ENCODE results near the gene BCLAF1. TPM values are rescaled to one million over a fixed set of nuclear protein-coding genes. Genes with fewer than 3 reads are reported as not detected.
"Not testable (repeated sequence)": the region's sequence is repeated elsewhere in the genome, so short reads cannot be mapped to it uniquely, and the experiment has no call there.

The BCLAF1 gene
- polyA plus RNA-seq, 1 donor (not counting 4 experiments of a cell fraction or from before 2014, with no cell fraction given), result 80.3 TPM

GRCh38 chr6:136309171-136309570 is 19.5 kb upstream of the BCLAF1 start:
- peaks cover 4% of the 10 kb centered on the region for H3K4me1 ChIP-seq (ENCODE audit: control insufficient read depth, extremely low read depth, insufficient read depth, low read length)
- no peak overlapping the region for H2AFZ ChIP-seq (ENCODE audit: control insufficient read depth, low read length)
- no peaks in the 10 kb centered on the region for H3K27me3 ChIP-seq (ENCODE audit: control insufficient read depth, extremely low read depth, insufficient read depth, low read length)
- H3K27ac ChIP-seq (ENCODE audit: control insufficient read depth, insufficient read depth, low read length), result no peak overlapping the region
- H3K4me2 ChIP-seq (ENCODE audit: control insufficient read depth, extremely low read depth, insufficient read depth, low read depth, low read length), result no peak overlapping the region
- H3K9me3 ChIP-seq (ENCODE audit: control insufficient read depth, low read depth, low read length), result no peaks in the 10 kb centered on the region
- DNase-seq (ENCODE audit: low read depth, low spot score) (no peak), FAIRE-seq (no peak)
- TF ChIP-seq, protein P1, sequence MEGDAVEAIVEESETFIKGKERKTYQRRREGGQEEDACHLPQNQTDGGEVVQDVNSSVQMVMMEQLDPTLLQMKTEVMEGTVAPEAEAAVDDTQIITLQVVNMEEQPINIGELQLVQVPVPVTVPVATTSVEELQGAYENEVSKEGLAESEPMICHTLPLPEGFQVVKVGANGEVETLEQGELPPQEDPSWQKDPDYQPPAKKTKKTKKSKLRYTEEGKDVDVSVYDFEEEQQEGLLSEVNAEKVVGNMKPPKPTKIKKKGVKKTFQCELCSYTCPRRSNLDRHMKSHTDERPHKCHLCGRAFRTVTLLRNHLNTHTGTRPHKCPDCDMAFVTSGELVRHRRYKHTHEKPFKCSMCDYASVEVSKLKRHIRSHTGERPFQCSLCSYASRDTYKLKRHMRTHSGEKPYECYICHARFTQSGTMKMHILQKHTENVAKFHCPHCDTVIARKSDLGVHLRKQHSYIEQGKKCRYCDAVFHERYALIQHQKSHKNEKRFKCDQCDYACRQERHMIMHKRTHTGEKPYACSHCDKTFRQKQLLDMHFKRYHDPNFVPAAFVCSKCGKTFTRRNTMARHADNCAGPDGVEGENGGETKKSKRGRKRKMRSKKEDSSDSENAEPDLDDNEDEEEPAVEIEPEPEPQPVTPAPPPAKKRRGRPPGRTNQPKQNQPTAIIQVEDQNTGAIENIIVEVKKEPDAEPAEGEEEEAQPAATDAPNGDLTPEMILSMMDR (optimal IDR thresholded peaks at IDR 0.05 in 1 of 3, IDR thresholded peaks at IDR 0.05 in 1 of 3, conservative IDR thresholded peaks at IDR 0.05 in 1 of 3; ENCODE audit: extremely low read depth in 1 of 3, insufficient read depth in 2 of 3, low read length in 3 of 3), result no peak
- no peak for TF ChIP-seq EZH2 (IDR thresholded peaks at IDR 0.05; ENCODE audit: low read length)
- H4K20me1 ChIP-seq (ENCODE audit: control insufficient read depth, extremely low read depth, insufficient read depth, low read length), result no peaks in the 10 kb centered on the region
- dilution Hi-C loops (cut with MboI; ENCODE audit: extremely low pct_ligation_motif_present, low sequenced_read_pairs), result no loop called here
- no peaks in the 10 kb centered on the region for H3K9me1 ChIP-seq (ENCODE audit: control insufficient read depth, extremely low read depth, insufficient read depth, low read length)
- H3K36me3 ChIP-seq (ENCODE audit: control insufficient read depth in 2 of 2, extremely low read depth in 1 of 2, insufficient read depth in 2 of 2, low read length in 2 of 2), result no peaks in the 10 kb centered on the region
- no peak overlapping the region for H3K4me3 ChIP-seq (ENCODE audit: control insufficient read depth in 2 of 3, extremely low read depth in 1 of 3, insufficient read depth in 2 of 3, low read depth in 1 of 3, low read length in 3 of 3)
- no peak overlapping the region for H3K9ac ChIP-seq (ENCODE audit: control insufficient read depth, extremely low read depth, insufficient read depth, low read length)
- no peaks in the 10 kb centered on the region for H3K79me2 ChIP-seq (ENCODE audit: control insufficient read depth, insufficient read depth, low read length)

DNA sequence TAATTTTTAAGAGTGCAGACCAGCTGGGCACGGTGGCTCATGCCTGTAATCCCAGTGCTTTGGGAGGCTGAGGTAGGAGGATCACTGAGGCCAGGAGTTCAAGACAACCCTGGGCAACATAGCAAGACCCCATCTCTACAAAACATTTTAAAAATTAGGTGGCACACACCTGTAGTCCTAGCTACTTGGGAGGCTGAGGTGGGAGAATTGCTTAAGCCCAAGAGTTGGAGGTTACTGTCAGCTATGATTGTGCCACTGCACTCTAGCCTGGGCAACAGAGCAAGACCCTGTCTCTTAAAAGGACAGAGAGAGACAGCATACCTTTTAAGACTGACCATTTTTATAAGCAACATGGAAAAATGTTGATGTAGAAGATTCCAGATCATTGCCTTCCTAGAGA is 18.8 kb upstream of the BCLAF1 start:
- H3K36me3 ChIP-seq (ENCODE audit: control insufficient read depth in 2 of 2, extremely low read depth in 1 of 2, insufficient read depth in 2 of 2, low read length in 2 of 2); H3K4me1 ChIP-seq (ENCODE audit: control insufficient read depth, extremely low read depth, insufficient read depth, low read length); H3K9me1 ChIP-seq (ENCODE audit: control insufficient read depth, extremely low read depth, insufficient read depth, low read length); H3K9me3 ChIP-seq (ENCODE audit: control insufficient read depth, low read depth, low read length); H3K4me2 ChIP-seq (ENCODE audit: control insufficient read depth, extremely low read depth, insufficient read depth, low read depth, low read length); H3K27me3 ChIP-seq (ENCODE audit: control insufficient read depth, extremely low read depth, insufficient read depth, low read length); H3K4me3 ChIP-seq (ENCODE audit: control insufficient read depth in 2 of 3, extremely low read depth in 1 of 3, insufficient read depth in 2 of 3, low read depth in 1 of 3, low read length in 3 of 3); DNase-seq (ENCODE audit: low read depth, low spot score); H3K9ac ChIP-seq (ENCODE audit: control insufficient read depth, extremely low read depth, insufficient read depth, low read length); dilution Hi-C loops (cut with MboI; ENCODE audit: extremely low pct_ligation_motif_present, low sequenced_read_pairs); H3K27ac ChIP-seq (ENCODE audit: control insufficient read depth, insufficient read depth, low read length); H4K20me1 ChIP-seq (ENCODE audit: control insufficient read depth, extremely low read depth, insufficient read depth, low read length); FAIRE-seq; H2AFZ ChIP-seq (ENCODE audit: control insufficient read depth, low read length); H3K79me2 ChIP-seq (ENCODE audit: control insufficient read depth, insufficient read depth, low read length): not testable (repeated sequence)

GRCh38 chr6:136307351-136307750 is 17.7 kb upstream of the BCLAF1 start:
- H2AFZ ChIP-seq (ENCODE audit: control insufficient read depth, low read length), result no peak overlapping the region
- dilution Hi-C loops (cut with MboI; ENCODE audit: extremely low pct_ligation_motif_present, low sequenced_read_pairs), result no loop called here
- no peak overlapping the region for H3K27ac ChIP-seq (ENCODE audit: control insufficient read depth, insufficient read depth, low read length)
- H4K20me1 ChIP-seq (ENCODE audit: control insufficient read depth, extremely low read depth, insufficient read depth, low read length), result no peaks in the 10 kb centered on the region
- no peaks in the 10 kb centered on the region for H3K36me3 ChIP-seq (ENCODE audit: control insufficient read depth in 2 of 2, extremely low read depth in 1 of 2, insufficient read depth in 2 of 2, low read length in 2 of 2)
- H3K4me3 ChIP-seq (ENCODE audit: control insufficient read depth in 2 of 3, extremely low read depth in 1 of 3, insufficient read depth in 2 of 3, low read depth in 1 of 3, low read length in 3 of 3), result no peak overlapping the region
- H3K79me2 ChIP-seq (ENCODE audit: control insufficient read depth, insufficient read depth, low read length), result no peaks in the 10 kb centered on the region
- no peak for DNase-seq (ENCODE audit: low read depth, low spot score)
- no peaks in the 10 kb centered on the region for H3K9me1 ChIP-seq (ENCODE audit: control insufficient read depth, extremely low read depth, insufficient read depth, low read length)
- TF ChIP-seq EZH2 (IDR thresholded peaks at IDR 0.05; ENCODE audit: low read length), result no peak
- TF ChIP-seq, protein P1 (optimal IDR thresholded peaks at IDR 0.05 in 1 of 3, IDR thresholded peaks at IDR 0.05 in 1 of 3, conservative IDR thresholded peaks at IDR 0.05 in 1 of 3; ENCODE audit: extremely low read depth in 1 of 3, insufficient read depth in 2 of 3, low read length in 3 of 3), result no peak
- no peak overlapping the region for H3K4me2 ChIP-seq (ENCODE audit: control insufficient read depth, extremely low read depth, insufficient read depth, low read depth, low read length)
- FAIRE-seq, result no peak
- no peaks in the 10 kb centered on the region for H3K9me3 ChIP-seq (ENCODE audit: control insufficient read depth, low read depth, low read length)
- no peaks in the 10 kb centered on the region for H3K27me3 ChIP-seq (ENCODE audit: control insufficient read depth, extremely low read depth, insufficient read depth, low read length)
- H3K4me1 ChIP-seq (ENCODE audit: control insufficient read depth, extremely low read depth, insufficient read depth, low read length), result peaks cover 7% of the 10 kb centered on the region
- no peak overlapping the region for H3K9ac ChIP-seq (ENCODE audit: control insufficient read depth, extremely low read depth, insufficient read depth, low read length)

All from keratinocyte (primary cell).